CD4-positive, CD25-positive, alpha-beta regulatory T cell (primary cell): ENCODE results near the gene ZNF831. TPM values are rescaled to one million over a fixed set of nuclear protein-coding genes. Genes with fewer than 3 reads are reported as not detected.
A peak's percentile ranks its signal among the peaks of the same experiment; 100 is the strongest.

Experiments
- ATAC-seq, 2 donors: fragments of 150-1000 bp; cut with Tn5 transposase; one replicate each; pipeline ENCODE4 v1.10.0; 2021; ENCODE audit warnings: low read depth in 2 of 2, moderate number of reproducible peaks in 2 of 2, moderate library complexity in 1 of 2
- DNase-seq, 3 donors: peaks; one replicate each; pipeline versions ENCODE4 v3.0.0 to v3.0.0-alpha.2; 2012 to 2022; ENCODE audit warnings: mixed read lengths in 1 of 3
- H3K27ac ChIP-seq: one replicate; pipeline ENCODE4 v1.7.0; 2013; ENCODE audit warnings: mild to moderate bottlenecking, low read length; ENCODE audit not compliant: insufficient read depth, poor library complexity, severe bottlenecking
- H3K27me3 ChIP-seq: one replicate; pipeline ENCODE4 v1.7.0; 2013; ENCODE audit warnings: low read length; ENCODE audit not compliant: control insufficient read depth, insufficient read depth
- H3K36me3 ChIP-seq: one replicate; pipeline ENCODE4 v1.7.0; 2013; ENCODE audit warnings: mild to moderate bottlenecking, low read length, moderate library complexity; ENCODE audit not compliant: control insufficient read depth, insufficient read depth
- H3K4me1 ChIP-seq: 2 replicates; pipeline ENCODE4 v1.7.0; 2013; ENCODE audit warnings: mild to moderate bottlenecking, low read length; ENCODE audit not compliant: insufficient read depth, control insufficient read depth, poor library complexity, severe bottlenecking
- H3K4me3 ChIP-seq: one replicate; pipeline ENCODE4 v1.7.0; 2013; ENCODE audit warnings: low read depth, mild to moderate bottlenecking, low read length, moderate library complexity
- H3K9me3 ChIP-seq, 2 experiments: 1 replicate in 1 of 2; 2 replicates in 1 of 2; pipeline ENCODE4 v1.7.0; 2013; ENCODE audit warnings: low read length in 2 of 2, mild to moderate bottlenecking in 1 of 2, moderate library complexity in 1 of 2; ENCODE audit not compliant: control insufficient read depth in 2 of 2
- H3K27ac Mint-ChIP-seq, 3 donors: one replicate each; pipeline ENCODE4 v1.8.0; 2020 to 2022; ENCODE audit warnings: mild to moderate bottlenecking in 3 of 3, mixed read lengths in 3 of 3, moderate library complexity in 2 of 3
- H3K27me3 Mint-ChIP-seq: one replicate; pipeline ENCODE4 v1.8.0; 2022; ENCODE audit warnings: mild to moderate bottlenecking, mixed read lengths
- H3K36me3 Mint-ChIP-seq: one replicate; pipeline ENCODE4 v1.8.0; 2020; ENCODE audit warnings: mixed read lengths
- H3K4me1 Mint-ChIP-seq, 4 donors: one replicate each; pipeline ENCODE4 v1.8.0; 2020 to 2022; ENCODE audit warnings: mixed read lengths in 4 of 4, mild to moderate bottlenecking in 1 of 4
- H3K4me3 Mint-ChIP-seq, 4 donors: one replicate each; pipeline ENCODE4 v1.8.0; 2020 to 2022; ENCODE audit warnings: mild to moderate bottlenecking in 4 of 4, mixed read lengths in 4 of 4, moderate library complexity in 3 of 4
- H3K9me3 Mint-ChIP-seq, 7 donors: one replicate each; pipeline ENCODE4 v1.8.0; 2020 to 2022; ENCODE audit warnings: mixed read lengths in 7 of 7, mild to moderate bottlenecking in 3 of 7, moderate library complexity in 2 of 7
- polyA plus RNA-seq, 4 donors: library from polyadenylated mRNA; unstranded; fragments of 300-500 nt; fragmentation: Illumina TruSeq; gene quantifications; one replicate each; pipeline ENCODE4 v1.2.3, GENCODE V29; 2021
- total RNA-seq: library from RNA; stranded (reverse); gene quantifications from one replicate; pipeline ENCODE4 v1.2.3, GENCODE V29; 2022

Gene ZNF831
- total and polyA plus RNA-seq, 5 donors from 2014 or later, result 15.9 to 90.3 (median 19.2) TPM

- H3K4me1 Mint-ChIP-seq, result peaks cover 0 to 19% (median 13%) of the 10 kb centered on the region in 4 donors
- Histone ChIP-seq H3K27ac (no peak overlapping the region), H3K4me3 (no peak overlapping the region), H3K27me3 (no peaks in the 10 kb centered on the region), H3K4me1 (no peaks in the 10 kb centered on the region), H3K36me3 (peaks cover 95% of the 10 kb centered on the region), H3K9me3 (no peaks in the 10 kb centered on the region)
- no peaks in the 10 kb centered on the region for H3K27me3 Mint-ChIP-seq
- no peak for DNase-seq
- peak overlapping the region in 1 of 3 donors; percentile 12 for H3K27ac Mint-ChIP-seq
- no peak for ATAC-seq
- peaks cover 42% of the 10 kb centered on the region for H3K36me3 Mint-ChIP-seq
- H3K4me3 Mint-ChIP-seq, result no peak overlapping the region
- no peaks in the 10 kb centered on the region for H3K9me3 Mint-ChIP-seq
These were observed 50.5 kb downstream of the ZNF831 start for GRCh38 chr20:59214073-59214472.

DNA sequence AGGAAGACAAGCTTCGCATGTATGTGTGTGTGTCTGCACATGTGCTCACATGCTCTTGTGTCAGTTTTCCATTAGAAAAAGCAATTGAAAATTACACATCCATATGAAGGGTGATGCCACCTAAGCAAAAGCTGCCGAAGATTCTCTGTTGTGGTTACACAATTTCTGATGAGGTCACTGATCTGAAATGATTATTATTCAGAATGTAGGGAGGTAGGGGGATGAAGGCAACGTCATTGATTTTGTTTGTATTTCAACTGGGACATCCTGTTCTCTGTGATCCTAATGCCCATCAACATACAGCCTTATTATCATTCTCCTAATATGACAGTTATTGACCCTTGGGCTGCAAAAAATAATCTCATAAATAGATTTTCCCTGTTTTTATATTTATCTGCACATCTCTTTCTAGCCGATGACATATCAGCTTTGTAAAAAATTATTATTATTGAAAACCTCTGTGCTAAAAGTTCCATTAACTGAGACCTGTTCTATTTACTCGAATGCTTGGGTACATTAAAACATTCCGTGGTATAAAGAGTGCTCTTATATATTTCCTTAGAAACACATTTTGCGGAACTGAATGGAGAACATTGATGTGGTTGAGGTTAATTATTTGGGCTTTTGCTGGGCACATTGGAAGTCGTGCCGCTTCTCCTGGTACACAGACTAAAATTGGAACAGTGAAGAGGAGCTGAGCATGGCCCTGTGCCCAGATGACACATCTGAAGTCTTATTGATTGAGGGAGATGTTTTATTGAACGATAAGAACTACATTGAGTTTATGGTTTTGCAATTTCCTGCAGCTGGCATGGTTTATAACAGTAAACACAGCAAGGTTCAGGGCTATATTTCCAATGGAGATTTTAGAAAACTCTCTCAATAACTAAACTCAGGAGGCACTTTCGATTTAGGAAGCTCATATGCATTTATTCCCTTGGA lies 51.3 kb downstream of the ZNF831 start:
- Histone ChIP-seq H3K4me1 (no peaks in the 10 kb centered on the region), H3K4me3 (no peak overlapping the region), H3K27me3 (no peaks in the 10 kb centered on the region), H3K9me3 (no peaks in the 10 kb centered on the region), H3K36me3 (peaks cover 94% of the 10 kb centered on the region), H3K27ac (no peak overlapping the region)
- Mint-ChIP-seq H3K36me3 (peaks cover 41% of the 10 kb centered on the region), H3K4me3 (no peak overlapping the region), H3K27me3 (no peaks in the 10 kb centered on the region), H3K9me3 (no peaks in the 10 kb centered on the region), H3K4me1 (peaks cover 0 to 23% (median 11%) of the 10 kb centered on the region in 4 donors), H3K27ac (peak overlapping the region; percentile 28 to 41 (median 34))
- no peak for ATAC-seq
- no peak for DNase-seq

- H3K9me3 ChIP-seq, result no peaks in the 10 kb centered on the region
- H3K36me3 Mint-ChIP-seq, result peaks cover 33% of the 10 kb centered on the region
- H3K27me3 ChIP-seq, result no peaks in the 10 kb centered on the region
- H3K4me3 Mint-ChIP-seq, result no peak overlapping the region
- ATAC-seq, result no peak
- peaks cover under 1 to 27% (median 18%) of the 10 kb centered on the region in 4 donors for H3K4me1 Mint-ChIP-seq
- H3K36me3 ChIP-seq, result peaks cover 80% of the 10 kb centered on the region
- H3K27me3 Mint-ChIP-seq, result no peaks in the 10 kb centered on the region
- H3K9me3 Mint-ChIP-seq, result no peaks in the 10 kb centered on the region
- H3K27ac Mint-ChIP-seq, result peak overlapping the region in 1 of 3 donors; percentile 41
- peaks cover 11% of the 10 kb centered on the region for H3K4me1 ChIP-seq
- no peak overlapping the region for H3K27ac ChIP-seq
- DNase-seq, result no peak
- H3K4me3 ChIP-seq, result no peak overlapping the region
These were observed 53.6 kb downstream of the ZNF831 start for GRCh38 chr20:59217173-59217572.

DNA sequence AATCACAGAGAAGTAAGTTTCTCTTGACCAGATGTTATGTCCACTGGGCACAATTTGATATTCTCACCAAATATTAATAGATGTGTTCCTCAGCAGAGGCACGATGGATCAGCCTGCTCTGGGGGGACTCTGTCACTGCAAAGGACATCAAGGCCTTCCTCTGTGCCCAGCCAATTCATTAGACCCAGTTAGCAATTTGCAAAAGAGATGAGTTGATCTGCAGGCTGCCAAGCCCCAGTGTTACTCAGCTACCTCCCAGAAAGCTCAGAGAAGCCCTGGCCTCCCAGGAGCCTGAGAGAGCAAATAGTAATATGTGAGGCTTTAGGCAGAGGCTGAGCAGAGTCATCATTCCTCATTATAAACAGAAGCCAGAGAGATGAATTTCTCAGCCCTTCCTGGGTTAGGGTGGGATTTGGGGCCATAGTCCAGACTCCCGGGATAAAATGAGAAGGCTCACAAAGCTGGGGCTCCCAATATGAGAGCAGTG lies 54.2 kb downstream of the ZNF831 start:
- Histone ChIP-seq H3K9me3 (no peaks in the 10 kb centered on the region), H3K36me3 (peaks cover 73% of the 10 kb centered on the region), H3K27me3 (no peaks in the 10 kb centered on the region), H3K4me1 (peaks cover 18% of the 10 kb centered on the region), H3K27ac (no peak overlapping the region), H3K4me3 (no peak overlapping the region)
- Mint-ChIP-seq H3K36me3 (peaks cover 28% of the 10 kb centered on the region), H3K9me3 (no peaks in the 10 kb centered on the region), H3K4me1 (peaks cover 6 to 33% (median 20%) of the 10 kb centered on the region in 4 donors), H3K27me3 (no peaks in the 10 kb centered on the region), H3K4me3 (no peak overlapping the region), H3K27ac (peak overlapping the region in 1 of 3 donors; percentile 41)
- DNase-seq (no peak), ATAC-seq (no peak)

- no peaks in the 10 kb centered on the region for H3K9me3 ChIP-seq
- no peaks in the 10 kb centered on the region for H3K27me3 ChIP-seq
- H3K36me3 ChIP-seq, result peaks cover 73% of the 10 kb centered on the region
- Mint-ChIP-seq H3K4me1 (peaks cover 11 to 35% (median 19%) of the 10 kb centered on the region in 4 donors), H3K27me3 (no peaks in the 10 kb centered on the region), H3K4me3 (no peak overlapping the region), H3K9me3 (no peaks in the 10 kb centered on the region), H3K27ac (peak overlapping the region in 2 of 3 donors; percentile 2 to 82), H3K36me3 (peaks cover 25% of the 10 kb centered on the region)
- H3K4me1 ChIP-seq, result peaks cover 18% of the 10 kb centered on the region
- ATAC-seq (no peak), DNase-seq (no peak)
- no peak overlapping the region for H3K27ac ChIP-seq
- no peak overlapping the region for H3K4me3 ChIP-seq
These were observed 55.6 kb downstream of the ZNF831 start for GRCh38 chr20:59219211-59219610.

- Mint-ChIP-seq H3K4me1 (peaks cover 18 to 34% (median 21%) of the 10 kb centered on the region in 4 donors), H3K4me3 (no peak overlapping the region), H3K27ac (peak overlapping the region in 2 of 3 donors; percentile 60 to 89), H3K9me3 (no peaks in the 10 kb centered on the region), H3K36me3 (peaks cover 21% of the 10 kb centered on the region), H3K27me3 (no peaks in the 10 kb centered on the region)
- DNase-seq (no peak), ATAC-seq (no peak)
- no peak overlapping the region for H3K4me3 ChIP-seq
- peaks cover 18% of the 10 kb centered on the region for H3K4me1 ChIP-seq
- H3K9me3 ChIP-seq, result no peaks in the 10 kb centered on the region
- H3K36me3 ChIP-seq, result peaks cover 71% of the 10 kb centered on the region
- H3K27me3 ChIP-seq, result no peaks in the 10 kb centered on the region
- H3K27ac ChIP-seq, result no peak overlapping the region
These were observed 56.5 kb downstream of the ZNF831 start for GRCh38 chr20:59220161-59220560.

DNA sequence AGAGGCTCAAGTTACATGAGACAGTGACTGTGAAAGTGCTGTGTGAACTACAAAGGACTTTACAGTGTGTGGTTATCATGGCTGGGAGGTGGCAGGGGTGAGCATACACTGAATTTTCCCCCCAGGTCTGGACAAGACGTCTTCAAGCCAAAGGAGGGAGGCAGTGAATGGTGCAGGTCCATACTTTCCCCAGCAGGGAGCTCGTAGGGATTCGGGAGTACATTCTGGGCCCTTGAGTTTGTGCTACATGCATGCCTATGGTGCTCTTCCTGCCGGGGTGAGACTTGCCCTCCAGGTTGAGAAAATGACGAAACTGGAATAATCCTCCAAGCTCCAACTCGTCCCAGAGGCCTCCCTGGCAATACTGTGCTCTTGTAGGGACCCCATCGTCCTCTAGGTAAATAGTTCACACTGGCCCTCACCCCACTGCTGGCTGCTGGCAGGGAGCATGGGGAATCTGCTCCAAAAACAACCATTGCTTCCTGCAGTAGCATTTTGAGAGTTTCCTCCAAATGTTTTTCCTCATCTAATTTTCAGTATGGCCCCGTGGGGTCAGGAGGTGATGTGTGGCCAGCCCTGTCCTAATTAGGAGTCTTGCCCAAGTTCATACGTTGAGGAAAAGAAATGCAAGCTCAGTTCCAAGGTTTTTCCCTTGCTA lies 57.6 kb downstream of the ZNF831 start:
- H3K36me3 Mint-ChIP-seq, result peaks cover 18% of the 10 kb centered on the region
- H3K27me3 Mint-ChIP-seq, result no peaks in the 10 kb centered on the region
- ATAC-seq (no peak), DNase-seq (no peak)
- H3K4me3 ChIP-seq, result peak overlapping the region; percentile 45
- no peaks in the 10 kb centered on the region for H3K9me3 Mint-ChIP-seq
- H3K4me1 ChIP-seq, result peaks cover 18% of the 10 kb centered on the region
- no peaks in the 10 kb centered on the region for H3K9me3 ChIP-seq
- H3K27ac ChIP-seq, result no peak overlapping the region
- H3K4me1 Mint-ChIP-seq, result peaks cover 18 to 34% (median 24%) of the 10 kb centered on the region in 4 donors
- peak overlapping the region in 2 of 4 donors; percentile 69 to 79 for H3K4me3 Mint-ChIP-seq
- peak overlapping the region; percentile 9 to 89 (median 60) for H3K27ac Mint-ChIP-seq
- H3K36me3 ChIP-seq, result peaks cover 69% of the 10 kb centered on the region
- H3K27me3 ChIP-seq, result no peaks in the 10 kb centered on the region
